K562 (cell line): ENCODE data around the gene ERAS. TPM values are rescaled to one million over a fixed set of nuclear protein-coding genes. Genes with fewer than 3 reads are reported as not detected.

ENCODE experiments used
- ATAC-seq: fragments of 200-7000 bp; cut with Tn5 transposase; 3 replicates; pipeline ENCODE4 v1.9.1; 2020; ENCODE audit warnings: moderate library complexity
- BruUV-seq: library from RNA; stranded (reverse); fragments of 400-500 nt; replicated peaks from 2 replicates; lab custom pipeline; 2021; lab: Mats Ljungman, UMichigan
- CTCF ChIA-PET: fragments of 300-600 bp; formaldehyde crosslinking; extraction: SDS; loops from one replicate; lab custom pipeline; 2021; ENCODE audit warnings: low intra/inter-chr PET ratio; lab: Yijun Ruan, JAX
- POLR2A ChIA-PET: fragments of 300-600, 350-650 bp; sonication (Branson Sonifier 250); formaldehyde crosslinking; extraction: SDS; loops from one replicate; lab custom pipeline; 2021; ENCODE audit warnings: antibody characterized with exemption, inconsistent platforms; lab: Yijun Ruan, JAX
- DNase-seq, 4 experiments: peaks; one replicate each; pipeline versions ENCODE4 v3.0.0 to v3.0.0-alpha.2; 2011 to 2018; ENCODE audit warnings: low spot score in 3 of 4, mixed read lengths in 3 of 4; ENCODE audit errors: extremely low read depth in 1 of 4
- FAIRE-seq: peaks from 2 replicates; lab custom pipeline; 2011; peaks lifted over from hg19 to GRCh38; lab: Jason Lieb, UNC
- H2AFZ ChIP-seq: 2 replicates; pipeline ENCODE4 v1.6.0; 2011; ENCODE audit warnings: low read depth, low read length, control low read depth, inconsistent platforms
- H3K27ac ChIP-seq: fragments of 200-600 bp; 3 replicates; pipeline ENCODE4 v1.8.0; 2011; ENCODE audit warnings: low read depth, mild to moderate bottlenecking, control low read depth, inconsistent platforms, low read length, moderate library complexity, mixed read lengths; ENCODE audit errors: extremely low read depth
- H3K27me3 ChIP-seq, 2 experiments: fragments of 300-600 bp in 1 of 2; 2 replicates in 1 of 2; 3 replicates in 1 of 2; pipeline versions ENCODE4 v1.6.0 to v1.8.0; 2011; ENCODE audit warnings: inconsistent platforms in 2 of 2, low read length in 2 of 2, mild to moderate bottlenecking in 1 of 2, mixed read lengths in 1 of 2, moderate library complexity in 1 of 2; ENCODE audit not compliant: control insufficient read depth in 2 of 2, insufficient read depth in 2 of 2
- H3K36me3 ChIP-seq: fragments of 300-600 bp; 3 replicates; pipeline ENCODE4 v1.8.0; 2011; ENCODE audit warnings: mild to moderate bottlenecking, low read length, inconsistent platforms; ENCODE audit not compliant: control insufficient read depth, insufficient read depth
- H3K4me1 ChIP-seq, 2 experiments: fragments of 200-600 bp in 1 of 2; replicated peaks in 1 of 2; 2 replicates in 1 of 2; 3 replicates in 1 of 2; pipeline versions ENCODE4 v1.5.1 to v1.8.0; 2011; ENCODE audit warnings: inconsistent platforms in 2 of 2, low read length in 2 of 2, mild to moderate bottlenecking in 1 of 2, mixed read lengths in 1 of 2, moderate library complexity in 1 of 2; ENCODE audit not compliant: control insufficient read depth in 2 of 2, insufficient read depth in 2 of 2
- H3K4me2 ChIP-seq: 2 replicates; pipeline ENCODE4 v1.6.1; 2011; ENCODE audit warnings: low read length, control low read depth, inconsistent platforms, mixed read lengths; ENCODE audit not compliant: insufficient read depth
- H3K4me3 ChIP-seq: fragments of 200-600 bp; sonication (generic), shearing (Covaris generic); 2 replicates; pipeline ENCODE4 v1.5.1; 2016; ENCODE audit warnings: control low read depth, inconsistent platforms
- H3K79me2 ChIP-seq: fragments of 200-600 bp; 3 replicates; pipeline ENCODE4 v1.8.0; 2011; ENCODE audit warnings: low read length, inconsistent platforms; ENCODE audit not compliant: control insufficient read depth, insufficient read depth
- H3K9ac ChIP-seq, 2 experiments: 2 replicates each; pipeline versions ENCODE4 v1.6.0 to v1.6.1; 2011; ENCODE audit warnings: low read depth in 2 of 2, low read length in 2 of 2, control low read depth in 1 of 2, inconsistent platforms in 1 of 2, mild to moderate bottlenecking in 1 of 2, mixed read lengths in 1 of 2; ENCODE audit not compliant: insufficient read depth in 1 of 2
- H3K9me1 ChIP-seq: one replicate; pipeline ENCODE4 v1.6.0; 2011; ENCODE audit warnings: inconsistent platforms, mild to moderate bottlenecking, low read length, moderate library complexity; ENCODE audit not compliant: control insufficient read depth, insufficient read depth
- H3K9me3 ChIP-seq: replicated peaks from 2 replicates; pipeline ENCODE4 v1.5.1; 2011; ENCODE audit warnings: low read depth, low read length, inconsistent platforms; ENCODE audit not compliant: control insufficient read depth, insufficient read depth
- H4K20me1 ChIP-seq: replicated peaks from 2 replicates; pipeline ENCODE4 v1.6.1; 2011; ENCODE audit warnings: low read length, inconsistent platforms, mixed read lengths; ENCODE audit not compliant: control insufficient read depth, insufficient read depth
- CBX5 ChIP-seq: IDR thresholded peaks from 2 replicates; pipeline ENCODE4 v1.6.1; 2014; ENCODE audit warnings: low read depth, borderline replicate concordance
- HMBOX1 ChIP-seq: sonication (generic); IDR thresholded peaks from 2 replicates; pipeline ENCODE4 v1.6.1; 2016
- MAFG ChIP-seq: fragments of 450-650 bp; conservative IDR thresholded peaks from 2 replicates; pipeline ENCODE4 v1.6.1; 2016; ENCODE audit warnings: missing genetic modification characterization, missing compliant biosample characterization
- MCM7 ChIP-seq, 2 experiments: fragments of 450-650 bp; IDR thresholded peaks; 2 replicates each; pipeline ENCODE4 v1.6.1; 2016 to 2018
- MTF1 ChIP-seq: fragments of 250-450 bp; sonication (Bioruptor Pico); IDR thresholded peaks from 2 replicates; pipeline ENCODE4 v1.9.0; 2021; ENCODE audit warnings: moderate library complexity, mild to moderate bottlenecking, inconsistent platforms, borderline replicate concordance
- SIRT6 ChIP-seq: IDR thresholded peaks from one replicate; pipeline ENCODE4 v1.6.1; 2012; ENCODE audit warnings: low read depth, mild to moderate bottlenecking, control low read depth, inconsistent platforms, low read length, moderate library complexity
- TBP ChIP-seq: optimal IDR thresholded peaks from 2 replicates; pipeline ENCODE3; 2011; ENCODE audit warnings: low read depth, low read length, improper control_type of control experiment
- ZNF274 ChIP-seq: IDR thresholded peaks from 2 replicates; pipeline ENCODE4 v1.6.1; 2011; ENCODE audit warnings: low read depth, mild to moderate bottlenecking, low read length, moderate library complexity, borderline replicate concordance
- ZNF511 ChIP-seq: sonication (generic); formaldehyde crosslinking; IDR thresholded peaks from 2 replicates; pipeline ENCODE4 v1.8.0; 2022; ENCODE audit warnings: mild to moderate bottlenecking, missing genetic modification reagents
- ZNF699 ChIP-seq: fragments of 250-450 bp; sonication (Bioruptor Pico); IDR thresholded peaks from 2 replicates; pipeline ENCODE4 v1.8.0; 2021; ENCODE audit warnings: mild to moderate bottlenecking, moderate library complexity; ENCODE audit not compliant: insufficient replicate concordance
- ZNF75A ChIP-seq: fragments of 450-650 bp; formaldehyde crosslinking; IDR thresholded peaks from 2 replicates; pipeline ENCODE4 v1.4.0; 2020; ENCODE audit warnings: mild to moderate bottlenecking
- WGBS: fragments of 100-300 bp; shearing (Covaris generic); methylation state at CpG from one replicate; pipeline ENCODE4 v1.1.6; 2016; ENCODE audit warnings: low coverage, mixed read lengths; ENCODE audit not compliant: insufficient coverage; ENCODE audit errors: missing lambda C conversion rate; 5-methylcytosine and 5-hydroxymethylcytosine counted together
- in situ Hi-C: fragments of 300-500 bp; cut with MboI; formaldehyde crosslinking; loops from 4 replicates; pipeline ENCODE4 v1.15.0; 2018; ENCODE audit warnings: inconsistent platforms, mixed read lengths
- intact Hi-C: fragments of 100-400 bp; cut with micrococcal nuclease; formaldehyde crosslinking; loops from 2 replicates; pipeline ENCODE4 v1.14.2; 2022
- polyA plus RNA-seq, 8 experiments: library from polyadenylated mRNA; depleted of rRNA in 4 of 8; stranded (reverse) in 5 of 8; unstranded in 3 of 8; fragments of >200 nt; fragmentation: Nextera tagmentation in 2 of 8; fragmentation: Illumina TruSeq in 1 of 8; extraction: Ambion mirVana in 2 of 8; extraction: Trizol in 1 of 8; gene quantifications; 2 replicates each; pipeline versions ENCODE4 v1.2.1 to v1.2.3, GENCODE V29; 2011 to 2014; ENCODE audit warnings: inconsistent platforms in 1 of 8, missing spikeins in 1 of 8
- total RNA-seq, 7 experiments: library from RNA; depleted of rRNA in 6 of 7; stranded (reverse); fragments of >200 nt in 6 of 7; fragmentation: Illumina TruSeq in 2 of 7; extraction: Trizol in 2 of 7; gene quantifications; 2 replicates each; pipeline versions ENCODE4 v1.2.1 to v1.2.3, GENCODE V29; 2011 to 2021; ENCODE audit warnings: low replicate concordance in 1 of 7

The ERAS gene
- total and polyA plus RNA-seq, 9 of the 15 experiments (the other 6 are each of a cell fraction or from before 2014, with no cell fraction given) = 0.07 to 0.12 TPM; not detected in 7

DNA sequence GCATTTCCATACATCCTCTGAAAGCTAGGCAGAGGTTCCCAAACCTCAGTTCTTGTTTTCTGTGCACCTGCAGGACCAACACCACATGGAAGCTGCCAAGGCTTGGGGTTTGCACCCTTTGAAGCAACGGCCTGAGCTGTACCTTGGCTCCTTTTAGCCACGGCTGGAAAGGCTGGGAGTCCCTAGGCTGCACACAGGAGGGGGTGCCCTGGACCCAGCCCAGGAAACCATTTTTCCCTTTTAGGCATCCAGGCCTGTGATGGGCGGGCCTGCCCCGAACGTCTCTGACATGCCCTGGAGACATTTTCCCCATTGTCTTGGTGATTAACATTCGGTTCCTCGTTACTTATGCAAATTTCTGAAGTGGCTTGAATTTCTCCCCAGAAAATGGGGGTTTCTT is 26.5 kb downstream of the ERAS start:
- H4K20me1 ChIP-seq = no peaks in the 10 kb centered on the region
- H2AFZ ChIP-seq = no peak overlapping the region
- no peaks in the 10 kb centered on the region for H3K79me2 ChIP-seq
- no peaks in the 10 kb centered on the region for H3K36me3 ChIP-seq
- H3K9me1 ChIP-seq = no peaks in the 10 kb centered on the region
- no peak overlapping the region for H3K4me3 ChIP-seq
- no peak for FAIRE-seq
- no peaks in the 10 kb centered on the region; a peak in 1 of 5 replicates for H3K4me1 ChIP-seq
- no peak for ATAC-seq
- in situ Hi-C loops = no loop called here
- H3K27ac ChIP-seq = no peak overlapping the region
- intact Hi-C loops = no loop called here
- TF ChIP-seq ZNF511 (no peak), ZNF75A (CRISPR knock-in tag) (no peak), HMBOX1 (no peak), MTF1 (CRISPR knock-in tag) (no peak), TBP (no peak), ZNF699 (CRISPR knock-in tag) (no peak), SIRT6 (no peak), MAFG (tag) (no peak), MCM7 (IDR thresholded peaks at IDR 0.05) (no peak), CBX5 (no peak), ZNF274 (no peak)
- no peak overlapping the region for H3K9ac ChIP-seq
- no peak for DNase-seq
- peaks cover 6% of the 10 kb centered on the region; the same call in 1 of the 2 replicates for H3K9me3 ChIP-seq
- ChIA-PET POLR2A (interaction anchor here (0.6 to 0.8 kb wide), 3 partner anchors 15 to 755 kb away, joined by 3 read pairs; no protein-coding TSS in a partner anchor), CTCF (no interaction called here)
- 54% methylated on average over 3 of the region's 7 CpGs for WGBS
- no peaks in the 10 kb centered on the region for H3K27me3 ChIP-seq
- no peak overlapping the region for H3K4me2 ChIP-seq
- no TSS peak for BruUV-seq
